Skeletal muscle tissue (tissue), 5 donors: ENCODE results near the gene BET1L. TPM values are rescaled to one million over a fixed set of nuclear protein-coding genes. Genes with fewer than 3 reads are reported as not detected.
"Not testable (repeated sequence)": the region's sequence is repeated elsewhere in the genome, so short reads cannot be mapped to it uniquely, and the experiment has no call there.

Experiments used
- H3K27ac ChIP-seq: one replicate; pipeline ENCODE4 v1.7.0; 2013; ENCODE audit warnings: mild to moderate bottlenecking, low read depth, low read length, inconsistent platforms
- H3K27me3 ChIP-seq, 3 donors: one replicate each; pipeline ENCODE4 v1.7.0; 2013; ENCODE audit warnings: low read length in 3 of 3; ENCODE audit not compliant: control insufficient read depth in 3 of 3, insufficient read depth in 3 of 3
- H3K36me3 ChIP-seq, 3 donors: one replicate each; pipeline ENCODE4 v1.7.0; 2013; ENCODE audit warnings: low read length in 3 of 3; ENCODE audit not compliant: control insufficient read depth in 3 of 3, insufficient read depth in 3 of 3
- H3K4me1 ChIP-seq, 3 donors: one replicate each; pipeline ENCODE4 v1.7.0; 2013; ENCODE audit warnings: low read length in 3 of 3, mild to moderate bottlenecking in 3 of 3; ENCODE audit not compliant: control insufficient read depth in 3 of 3, insufficient read depth in 3 of 3
- H3K4me3 ChIP-seq, 3 donors: one replicate each; pipeline ENCODE4 v1.7.0; 2013; ENCODE audit warnings: low read length in 3 of 3
- H3K9ac ChIP-seq, 3 donors: one replicate each; pipeline ENCODE4 v1.7.0; 2013; ENCODE audit warnings: low read length in 3 of 3, mild to moderate bottlenecking in 3 of 3, moderate library complexity in 2 of 3, low read depth in 1 of 3
- H3K9me3 ChIP-seq, 3 donors: one replicate each; pipeline ENCODE4 v1.7.0; 2013; ENCODE audit warnings: low read length in 3 of 3; ENCODE audit not compliant: control insufficient read depth in 3 of 3
- small RNA-seq: library from RNA; depleted of rRNA; stranded (forward); fragments of <200 nt; gene quantifications from one replicate; pipeline ENCODE3, GENCODE V24; 2014
- total RNA-seq: library from RNA; depleted of rRNA; stranded (reverse); fragments of >200 nt; gene quantifications from one replicate; pipeline ENCODE4 v1.2.3, GENCODE V29; 2014
- donor health status: Osteomylitis.

BET1L gene
- total RNA-seq, 1 donor from 2014 or later, result 8.9 TPM

- not testable (repeated sequence) for H3K4me3 ChIP-seq, H3K9ac ChIP-seq, H3K27ac ChIP-seq, H3K4me1 ChIP-seq, H3K36me3 ChIP-seq, H3K9me3 ChIP-seq, H3K27me3 ChIP-seq
These were observed 17.9 kb downstream of the BET1L start for GRCh38 chr11:189200-189783.

- not testable (repeated sequence) for H3K9ac ChIP-seq, H3K27me3 ChIP-seq, H3K4me1 ChIP-seq, H3K9me3 ChIP-seq, H3K36me3 ChIP-seq, H3K4me3 ChIP-seq, H3K27ac ChIP-seq
These were observed 27.0 kb downstream of the BET1L start for GRCh38 chr11:180242-180641.

Small RNA genes lying within 50 kb of the gene (small RNA-seq; reads per million reads assigned to genes)
- gene RNU6-447P, result not detected

Other genes with a start within 250 kb of the BET1L start
- not detected for gene SCGB1C1, start 14.3 kb downstream of the BET1L start, total RNA-seq
- 87.7 TPM for gene RIC8A, start 309 bp upstream of the BET1L start, total RNA-seq
- 14.6 TPM for gene SIRT3, start 28.9 kb upstream of the BET1L start, total RNA-seq
- 104 TPM for gene PSMD13, start 29.6 kb upstream of the BET1L start, total RNA-seq
- not detected for gene NLRP6, start 71.0 kb upstream of the BET1L start, total RNA-seq
- gene PGGHG, start 81.7 kb upstream of the BET1L start, total RNA-seq, result 2.6 TPM
- not detected for gene IFITM5, start 92.1 kb upstream of the BET1L start, total RNA-seq
- gene IFITM2, start 100.4 kb upstream of the BET1L start, total RNA-seq, result 6.3 TPM
- gene IFITM1, start 106.6 kb upstream of the BET1L start, total RNA-seq, result 13.0 TPM
- gene IFITM3, start 113.5 kb upstream of the BET1L start, total RNA-seq, result 15.7 TPM
- 5.2 TPM for gene B4GALNT4, start 162.1 kb upstream of the BET1L start, total RNA-seq
- gene PKP3, start 186.8 kb upstream of the BET1L start, total RNA-seq, result 1.0 TPM
- gene SIGIRR, start 207.6 kb upstream of the BET1L start, total RNA-seq, result 5.7 TPM
- not detected for gene ANO9, start 234.6 kb upstream of the BET1L start, total RNA-seq
- 21.4 TPM for gene PTDSS2, start 242.9 kb upstream of the BET1L start, total RNA-seq